Measurements from ENCODE around the gene POU2F1.

DNA sequence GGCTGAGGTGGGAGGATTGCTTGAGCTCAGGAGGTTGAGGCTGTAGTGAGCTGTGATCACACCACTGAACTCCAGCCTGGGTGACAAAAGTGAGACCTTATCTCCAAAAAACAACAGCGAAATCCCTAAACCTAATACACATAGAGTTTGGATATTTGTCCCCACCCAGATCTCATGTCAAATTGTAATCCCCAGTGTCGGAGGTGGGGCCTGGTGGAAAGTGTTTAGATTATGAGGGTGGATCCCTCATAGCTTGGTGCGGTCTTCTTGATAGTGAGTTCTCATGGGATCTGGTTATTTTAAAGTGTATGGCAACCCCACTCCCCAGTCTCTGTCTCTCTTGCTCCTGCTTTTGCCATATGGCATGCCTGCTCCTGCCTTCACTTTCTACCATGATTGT, 94.0 kb downstream of the POU2F1 start:
- TF ChIP-seq CTCF (IDR thresholded peaks at IDR 0.05) = no peak
- no peak for TF ChIP-seq POLR2A (IDR thresholded peaks at IDR 0.05)

Data from thyroid gland (tissue), 4 donors.